ENCODE data around the gene ST8SIA5.

The ST8SIA5 gene

GRCh38 chr18:46706968-46707367, 49.9 kb downstream of the ST8SIA5 start:
- DNase-seq (ENCODE audit: low read depth), result no peak
- no peak overlapping the region for H3K4me3 ChIP-seq (ENCODE audit: control insufficient read depth, low read depth, low read length)
- TF ChIP-seq CTCF (IDR thresholded peaks at IDR 0.05; ENCODE audit: control insufficient read depth, insufficient read depth, low read depth, low read length, missing control alignments), result no peak

- no peak for TF ChIP-seq CTCF (IDR thresholded peaks at IDR 0.05; ENCODE audit: control insufficient read depth, insufficient read depth, low read depth, low read length, missing control alignments)
- no peak overlapping the region for H3K4me3 ChIP-seq (ENCODE audit: control insufficient read depth, low read depth, low read length)
- DNase-seq (ENCODE audit: low read depth), result no peak
Observed at GRCh38 chr18:46705521-46705920, 51.3 kb downstream of the ST8SIA5 start.

GRCh38 chr18:46704816-46705215, 52.0 kb downstream of the ST8SIA5 start:
- H3K4me3 ChIP-seq (ENCODE audit: control insufficient read depth, low read depth, low read length), result no peak overlapping the region
- DNase-seq (ENCODE audit: low read depth), result no peak
- no peak for TF ChIP-seq CTCF (IDR thresholded peaks at IDR 0.05; ENCODE audit: control insufficient read depth, insufficient read depth, low read depth, low read length, missing control alignments)

GRCh38 chr18:46704189-46704588, 52.7 kb downstream of the ST8SIA5 start:
- no peak for TF ChIP-seq CTCF (IDR thresholded peaks at IDR 0.05; ENCODE audit: control insufficient read depth, insufficient read depth, low read depth, low read length, missing control alignments)
- DNase-seq (ENCODE audit: low read depth), result no peak
- H3K4me3 ChIP-seq (ENCODE audit: control insufficient read depth, low read depth, low read length), result no peak overlapping the region

GRCh38 chr18:46702471-46702870, 54.4 kb downstream of the ST8SIA5 start:
- no peak for DNase-seq (ENCODE audit: low read depth)
- TF ChIP-seq CTCF (IDR thresholded peaks at IDR 0.05; ENCODE audit: control insufficient read depth, insufficient read depth, low read depth, low read length, missing control alignments), result no peak
- H3K4me3 ChIP-seq (ENCODE audit: control insufficient read depth, low read depth, low read length), result no peak overlapping the region

- no peak overlapping the region for H3K4me3 ChIP-seq (ENCODE audit: control insufficient read depth, low read depth, low read length)
- TF ChIP-seq CTCF (IDR thresholded peaks at IDR 0.05; ENCODE audit: control insufficient read depth, insufficient read depth, low read depth, low read length, missing control alignments), result no peak
- DNase-seq (ENCODE audit: low read depth), result no peak
Observed at GRCh38 chr18:46700066-46700824, 56.6 kb downstream of the ST8SIA5 start.
